Trophoblast cell (in vitro differentiated cells and primary cell): ENCODE data around the gene HLA-DPA1.

ENCODE experiments used
- DNase-seq, 2 donors: peaks; one replicate each; pipeline ENCODE4 v3.0.0-alpha.2; 2016
- H2AFZ ChIP-seq: 2 replicates; pipeline ENCODE4 v1.6.1; 2013; ENCODE audit warnings: low read length, moderate library complexity, mild to moderate bottlenecking; ENCODE audit not compliant: insufficient read depth, poor library complexity
- H2AK5ac ChIP-seq: 2 replicates; pipeline ENCODE4 v1.6.1; 2013; ENCODE audit warnings: mild to moderate bottlenecking, low read length
- H2BK120ac ChIP-seq: 2 replicates; pipeline ENCODE4 v1.6.1; 2013; ENCODE audit warnings: low read length, mild to moderate bottlenecking, moderate library complexity; ENCODE audit not compliant: insufficient read depth, poor library complexity
- H2BK12ac ChIP-seq: 2 replicates; pipeline ENCODE4 v1.6.1; 2013; ENCODE audit warnings: mild to moderate bottlenecking, low read length, moderate library complexity
- H2BK5ac ChIP-seq: 2 replicates; pipeline ENCODE4 v1.6.1; 2013; ENCODE audit warnings: low read length, low read depth, moderate library complexity, mild to moderate bottlenecking; ENCODE audit not compliant: poor library complexity
- H3K14ac ChIP-seq: 2 replicates; pipeline ENCODE4 v1.6.1; 2013; ENCODE audit warnings: mild to moderate bottlenecking, low read length
- H3K18ac ChIP-seq: 2 replicates; pipeline ENCODE4 v1.6.1; 2013; ENCODE audit warnings: mild to moderate bottlenecking, low read length
- H3K23ac ChIP-seq: 2 replicates; pipeline ENCODE4 v1.6.1; 2013; ENCODE audit warnings: low read length
- H3K27ac ChIP-seq: 2 replicates; pipeline ENCODE4 v1.5.1; 2013; ENCODE audit warnings: low read depth, mild to moderate bottlenecking, inconsistent platforms, low read length, moderate library complexity
- H3K27me3 ChIP-seq: 2 replicates; pipeline ENCODE4 v1.6.1; 2013; ENCODE audit warnings: inconsistent platforms, mild to moderate bottlenecking, low read length, moderate library complexity; ENCODE audit not compliant: insufficient read depth
- H3K36me3 ChIP-seq, 2 experiments: 1 replicate in 1 of 2; 2 replicates in 1 of 2; pipeline ENCODE4 v1.6.1; 2013; ENCODE audit warnings: low read length in 2 of 2, mild to moderate bottlenecking in 2 of 2, moderate library complexity in 1 of 2; ENCODE audit not compliant: insufficient read depth in 2 of 2, control insufficient read depth in 1 of 2
- H3K4ac ChIP-seq: 2 replicates; pipeline ENCODE4 v1.6.1; 2013; ENCODE audit warnings: low read depth, mild to moderate bottlenecking, low read length, moderate library complexity
- H3K4me1 ChIP-seq, 2 experiments: 1 replicate in 1 of 2; 2 replicates in 1 of 2; pipeline ENCODE4 v1.6.1; 2013; ENCODE audit warnings: low read length in 2 of 2, mild to moderate bottlenecking in 2 of 2, moderate library complexity in 1 of 2; ENCODE audit not compliant: insufficient read depth in 2 of 2, control insufficient read depth in 1 of 2
- H3K4me2 ChIP-seq: 2 replicates; pipeline ENCODE4 v1.6.1; 2013; ENCODE audit warnings: inconsistent platforms, mild to moderate bottlenecking, low read length, moderate library complexity
- H3K4me3 ChIP-seq: 2 replicates; pipeline ENCODE4 v1.5.1; 2013; ENCODE audit warnings: mild to moderate bottlenecking, low read depth, low read length, inconsistent platforms
- H3K79me1 ChIP-seq: one replicate; pipeline ENCODE4 v1.6.1; 2013; ENCODE audit warnings: low read length
- H3K79me2 ChIP-seq: 2 replicates; pipeline ENCODE4 v1.6.1; 2013; ENCODE audit warnings: low read length, mild to moderate bottlenecking; ENCODE audit not compliant: control insufficient read depth, insufficient read depth, poor library complexity
- H3K9ac ChIP-seq: 2 replicates; pipeline ENCODE4 v1.6.1; 2013; ENCODE audit warnings: mild to moderate bottlenecking, low read length
- H3K9me3 ChIP-seq: 2 replicates; pipeline ENCODE4 v1.6.1; 2013; ENCODE audit warnings: low read depth, mild to moderate bottlenecking, control low read depth, inconsistent platforms, low read length; ENCODE audit not compliant: insufficient read depth
- H4K12ac ChIP-seq: 2 replicates; pipeline ENCODE4 v1.6.1; 2013; ENCODE audit warnings: low read depth, mild to moderate bottlenecking, low read length, moderate library complexity
- H4K8ac ChIP-seq: 2 replicates; pipeline ENCODE4 v1.6.1; 2013; ENCODE audit warnings: low read depth, mild to moderate bottlenecking, low read length, moderate library complexity
- H4K91ac ChIP-seq: one replicate; pipeline ENCODE4 v1.6.1; 2013; ENCODE audit warnings: low read depth, mild to moderate bottlenecking, low read length, moderate library complexity
- WGBS: extraction: QIAGEN DNeasy Blood & Tissue Kit; methylation state at CpG from one replicate; pipeline ENCODE4 v1.1.7; 2013; ENCODE audit warnings: missing lambda C conversion rate; ENCODE audit not compliant: insufficient read length, insufficient coverage; ENCODE audit errors: extremely low coverage; 5-methylcytosine and 5-hydroxymethylcytosine counted together

Gene HLA-DPA1

GRCh38 chr6:33070909-33071308, 2.5 kb downstream of the HLA-DPA1 start:
- Histone ChIP-seq H2BK5ac (no peak overlapping the region), H4K8ac (no peak overlapping the region), H2BK120ac (no peak overlapping the region), H3K79me2 (no peaks in the 10 kb centered on the region), H3K18ac (no peak overlapping the region), H2BK12ac (no peak overlapping the region), H3K4ac (no peak overlapping the region), H3K14ac (no peak overlapping the region), H4K91ac (no peak overlapping the region), H3K9me3 (no peaks in the 10 kb centered on the region), H3K27ac (no peak overlapping the region), H4K12ac (no peak overlapping the region), H3K9ac (no peak overlapping the region), H3K4me2 (no peak overlapping the region), H2AFZ (no peak overlapping the region), H3K23ac (no peak overlapping the region), H3K79me1 (no peaks in the 10 kb centered on the region), H3K4me1 (no peaks in the 10 kb centered on the region), H2AK5ac (no peak overlapping the region), H3K4me3 (no peak overlapping the region), H3K27me3 (no peaks in the 10 kb centered on the region), H3K36me3 (no peaks in the 10 kb centered on the region)
- no CpG with 5 or more reads among the region's 2 CpGs for WGBS
- DNase-seq = no peak

GRCh38 chr6:33069021-33069738, 4.3 kb downstream of the HLA-DPA1 start:
- H3K9me3 ChIP-seq = no peaks in the 10 kb centered on the region
- no peak overlapping the region for H2AK5ac ChIP-seq
- H3K27me3 ChIP-seq = no peaks in the 10 kb centered on the region
- no peak for DNase-seq
- no peak overlapping the region for H3K9ac ChIP-seq
- no peak overlapping the region for H3K23ac ChIP-seq
- no peak overlapping the region for H3K27ac ChIP-seq
- no CpG with 5 or more reads among the region's 10 CpGs for WGBS
- H3K4me1 ChIP-seq = no peaks in the 10 kb centered on the region
- H3K79me2 ChIP-seq = no peaks in the 10 kb centered on the region
- no peak overlapping the region for H3K18ac ChIP-seq
- H4K91ac ChIP-seq = no peak overlapping the region
- H2BK5ac ChIP-seq = no peak overlapping the region
- no peak overlapping the region for H2BK120ac ChIP-seq
- H3K4me2 ChIP-seq = no peak overlapping the region
- no peak overlapping the region for H4K12ac ChIP-seq
- no peak overlapping the region for H3K14ac ChIP-seq
- H3K79me1 ChIP-seq = no peaks in the 10 kb centered on the region
- H3K4me3 ChIP-seq = no peak overlapping the region
- H2BK12ac ChIP-seq = no peak overlapping the region
- H4K8ac ChIP-seq = no peak overlapping the region
- H3K36me3 ChIP-seq = no peaks in the 10 kb centered on the region
- no peak overlapping the region for H2AFZ ChIP-seq
- H3K4ac ChIP-seq = no peak overlapping the region

GRCh38 chr6:33066917-33067521, 6.4 kb downstream of the HLA-DPA1 start:
- Histone ChIP-seq H3K79me1 (no peaks in the 10 kb centered on the region), H3K9me3 (no peaks in the 10 kb centered on the region), H3K18ac (no peak overlapping the region), H3K36me3 (no peaks in the 10 kb centered on the region), H2AK5ac (no peak overlapping the region), H3K23ac (no peak overlapping the region), H3K27me3 (no peaks in the 10 kb centered on the region), H3K4ac (no peak overlapping the region), H2BK120ac (no peak overlapping the region), H3K9ac (no peak overlapping the region), H2AFZ (no peak overlapping the region), H3K4me1 (no peaks in the 10 kb centered on the region), H3K14ac (no peak overlapping the region), H3K4me2 (no peak overlapping the region), H3K79me2 (no peaks in the 10 kb centered on the region), H2BK5ac (no peak overlapping the region), H2BK12ac (no peak overlapping the region), H4K91ac (no peak overlapping the region), H4K12ac (no peak overlapping the region), H3K4me3 (no peak overlapping the region), H4K8ac (no peak overlapping the region), H3K27ac (no peak overlapping the region)
- no CpG with 5 or more reads among the region's 3 CpGs for WGBS
- DNase-seq = no peak

- Histone ChIP-seq H3K4me2 (no peak overlapping the region), H4K8ac (no peak overlapping the region), H2BK120ac (no peak overlapping the region), H3K9me3 (no peaks in the 10 kb centered on the region), H3K18ac (no peak overlapping the region), H3K36me3 (no peaks in the 10 kb centered on the region), H3K4me3 (no peak overlapping the region), H3K27me3 (no peaks in the 10 kb centered on the region), H3K23ac (no peak overlapping the region), H3K4ac (no peak overlapping the region), H4K12ac (no peak overlapping the region), H3K79me2 (no peaks in the 10 kb centered on the region), H4K91ac (no peak overlapping the region), H3K9ac (no peak overlapping the region), H2AFZ (no peak overlapping the region), H3K27ac (no peak overlapping the region), H3K4me1 (no peaks in the 10 kb centered on the region), H3K79me1 (no peaks in the 10 kb centered on the region), H2BK12ac (no peak overlapping the region), H3K14ac (no peak overlapping the region), H2BK5ac (no peak overlapping the region), H2AK5ac (no peak overlapping the region)
- WGBS = no CpG with 5 or more reads among the region's 4 CpGs
- no peak for DNase-seq
Observed at GRCh38 chr6:33065312-33065711, 8.1 kb downstream of the HLA-DPA1 start.
